Activated naive CD8-positive, alpha-beta T cell treated with anti-CD3 and anti-CD28 coated beads for 36 hours (primary cell): ENCODE measurements around the gene TRIOBP. TPM values are rescaled to one million over a fixed set of nuclear protein-coding genes. Genes with fewer than 3 reads are reported as not detected.
A peak's percentile ranks its signal among the peaks of the same experiment; 100 is the strongest.
"Not testable (repeated sequence)": the region's sequence is repeated elsewhere in the genome, so short reads cannot be mapped to it uniquely, and the experiment has no call there.

ENCODE experiments used
- DNase-seq: peaks from one replicate; pipeline ENCODE4 v3.0.0; 2021
- H3K27ac Mint-ChIP-seq: one replicate; pipeline ENCODE4 v1.8.0; 2022; ENCODE audit warnings: mild to moderate bottlenecking, moderate library complexity, mixed read lengths
- H3K27me3 Mint-ChIP-seq: one replicate; pipeline ENCODE4 v1.8.0; 2022; ENCODE audit warnings: mild to moderate bottlenecking, mixed read lengths
- H3K36me3 Mint-ChIP-seq: one replicate; pipeline ENCODE4 v1.8.0; 2021; ENCODE audit warnings: mild to moderate bottlenecking, mixed read lengths
- H3K4me1 Mint-ChIP-seq: one replicate; pipeline ENCODE4 v1.8.0; 2021; ENCODE audit warnings: mixed read lengths
- H3K4me3 Mint-ChIP-seq: one replicate; pipeline ENCODE4 v1.8.0; 2022; ENCODE audit warnings: mild to moderate bottlenecking, moderate library complexity, mixed read lengths
- H3K9me3 Mint-ChIP-seq: one replicate; pipeline ENCODE4 v1.8.0; 2022; ENCODE audit warnings: mixed read lengths
- total RNA-seq, 2 experiments: library from RNA; stranded (reverse); gene quantifications; one replicate each; pipeline ENCODE4 v1.2.3, GENCODE V29; 2021

TRIOBP gene
- total RNA-seq, 2 experiments from 2014 or later, result 19.7 to 20.8 TPM

DNA sequence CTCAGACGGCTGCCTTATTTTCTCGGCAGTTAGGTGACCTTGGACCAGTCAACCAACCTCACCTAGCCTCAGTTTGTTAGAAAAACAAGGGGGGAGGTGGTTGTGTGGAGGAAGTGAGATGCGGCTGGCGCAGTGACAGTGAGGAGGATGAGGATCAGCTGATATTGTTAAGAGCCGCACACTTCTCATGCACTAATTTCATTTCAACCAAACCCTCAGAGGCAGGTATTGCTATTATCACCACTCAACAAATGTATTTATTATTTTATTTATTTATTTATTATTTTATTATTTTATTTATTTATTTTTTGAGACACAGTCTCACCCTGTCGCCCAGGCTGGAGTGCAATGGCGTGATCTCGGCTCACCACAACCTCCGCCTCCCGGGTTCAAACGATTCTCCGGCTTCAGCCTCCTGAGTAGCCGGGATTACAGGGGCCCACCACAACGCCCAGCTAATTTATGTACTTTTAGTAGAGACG is 19.3 kb upstream of the TRIOBP start:
- H3K36me3 Mint-ChIP-seq, result peaks cover 2% of the 10 kb centered on the region
- H3K27me3 Mint-ChIP-seq, result no peaks in the 10 kb centered on the region
- peaks cover 51% of the 10 kb centered on the region for H3K4me1 Mint-ChIP-seq
- no peaks in the 10 kb centered on the region for H3K9me3 Mint-ChIP-seq
- H3K4me3 Mint-ChIP-seq, result peak overlapping the region; percentile 87
- peak overlapping the region; percentile 95 for H3K27ac Mint-ChIP-seq
- DNase-seq, result no peak

DNA sequence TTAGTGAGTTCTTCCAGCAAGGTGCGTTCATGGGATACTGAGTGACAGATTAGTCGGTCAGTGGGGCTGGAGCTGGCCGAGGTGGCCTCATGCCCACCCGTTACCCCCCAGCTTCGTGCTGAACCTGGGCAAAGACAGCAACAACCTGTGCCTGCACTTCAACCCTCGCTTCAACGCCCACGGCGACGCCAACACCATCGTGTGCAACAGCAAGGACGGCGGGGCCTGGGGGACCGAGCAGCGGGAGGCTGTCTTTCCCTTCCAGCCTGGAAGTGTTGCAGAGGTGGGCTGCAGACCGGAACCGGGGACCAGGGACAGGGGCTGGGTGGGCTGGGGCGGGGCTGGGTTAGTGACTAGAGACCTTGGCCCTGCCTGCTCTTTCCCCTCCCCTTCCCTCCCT is 18.5 kb upstream of the TRIOBP start:
- H3K4me3 Mint-ChIP-seq, result no peak overlapping the region
- no peaks in the 10 kb centered on the region for H3K9me3 Mint-ChIP-seq
- peaks cover 2% of the 10 kb centered on the region for H3K36me3 Mint-ChIP-seq
- no peak for DNase-seq
- peaks cover 43% of the 10 kb centered on the region for H3K4me1 Mint-ChIP-seq
- H3K27ac Mint-ChIP-seq, result peak overlapping the region; percentile 79
- H3K27me3 Mint-ChIP-seq, result no peaks in the 10 kb centered on the region

DNA sequence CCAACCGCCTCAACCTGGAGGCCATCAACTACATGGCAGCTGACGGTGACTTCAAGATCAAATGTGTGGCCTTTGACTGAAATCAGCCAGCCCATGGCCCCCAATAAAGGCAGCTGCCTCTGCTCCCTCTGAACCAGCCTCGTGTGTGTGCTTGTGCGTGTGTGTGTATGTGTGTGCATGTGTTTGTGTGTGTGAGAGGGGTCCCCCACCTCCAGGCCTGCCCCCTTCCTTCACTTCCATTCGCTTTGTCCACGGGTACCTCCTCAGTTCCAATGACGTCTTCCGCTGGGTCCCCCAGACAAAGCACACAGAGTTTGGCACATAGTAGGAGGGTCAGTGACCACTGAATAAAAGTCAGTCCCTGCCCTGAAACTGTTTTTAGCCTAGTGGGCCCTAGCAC is 17.2 kb upstream of the TRIOBP start:
- no peak for DNase-seq
- H3K36me3 Mint-ChIP-seq, result peaks cover 2% of the 10 kb centered on the region
- H3K27ac Mint-ChIP-seq, result peak overlapping the region; percentile 47
- no peaks in the 10 kb centered on the region for H3K27me3 Mint-ChIP-seq
- H3K9me3 Mint-ChIP-seq, result no peaks in the 10 kb centered on the region
- H3K4me3 Mint-ChIP-seq, result no peak overlapping the region
- peaks cover 35% of the 10 kb centered on the region for H3K4me1 Mint-ChIP-seq

DNA sequence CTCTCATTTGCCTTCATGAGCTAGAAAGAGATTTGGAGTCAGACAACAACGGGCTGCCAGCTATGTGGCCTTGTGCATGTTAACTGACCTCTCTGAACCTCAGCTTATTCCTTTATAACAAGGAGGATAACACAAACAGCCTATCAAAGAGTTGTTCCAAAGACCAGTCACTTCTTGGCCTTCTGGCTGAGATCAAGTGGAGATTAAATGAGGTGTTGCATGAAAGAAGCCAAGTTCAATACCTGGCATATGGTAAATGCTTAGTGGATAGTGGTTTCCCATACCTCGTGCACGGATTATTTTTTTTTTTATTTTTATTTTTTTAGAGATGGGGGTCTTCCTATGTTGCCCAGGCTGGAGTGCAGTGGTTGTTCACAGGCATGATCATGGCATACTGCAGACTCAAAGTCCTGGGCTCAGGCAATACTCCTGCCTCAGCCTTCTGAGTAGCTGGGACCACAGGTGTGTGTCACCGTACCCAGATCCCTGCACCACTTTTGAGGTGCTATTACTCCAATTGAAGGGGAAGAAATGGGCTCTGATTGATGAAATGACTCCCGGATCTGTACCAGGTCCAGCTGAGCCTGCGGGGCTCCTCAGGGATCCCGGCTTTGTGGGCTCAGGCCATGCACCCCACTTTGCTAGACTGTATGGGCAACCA is 16.5 kb upstream of the TRIOBP start:
- H3K36me3 Mint-ChIP-seq, result peaks cover 2% of the 10 kb centered on the region
- DNase-seq, result no peak
- H3K27ac Mint-ChIP-seq, result peak overlapping the region; percentile 47
- H3K27me3 Mint-ChIP-seq, result no peaks in the 10 kb centered on the region
- no peaks in the 10 kb centered on the region for H3K9me3 Mint-ChIP-seq
- peaks cover 30% of the 10 kb centered on the region for H3K4me1 Mint-ChIP-seq
- H3K4me3 Mint-ChIP-seq, result no peak overlapping the region

DNA sequence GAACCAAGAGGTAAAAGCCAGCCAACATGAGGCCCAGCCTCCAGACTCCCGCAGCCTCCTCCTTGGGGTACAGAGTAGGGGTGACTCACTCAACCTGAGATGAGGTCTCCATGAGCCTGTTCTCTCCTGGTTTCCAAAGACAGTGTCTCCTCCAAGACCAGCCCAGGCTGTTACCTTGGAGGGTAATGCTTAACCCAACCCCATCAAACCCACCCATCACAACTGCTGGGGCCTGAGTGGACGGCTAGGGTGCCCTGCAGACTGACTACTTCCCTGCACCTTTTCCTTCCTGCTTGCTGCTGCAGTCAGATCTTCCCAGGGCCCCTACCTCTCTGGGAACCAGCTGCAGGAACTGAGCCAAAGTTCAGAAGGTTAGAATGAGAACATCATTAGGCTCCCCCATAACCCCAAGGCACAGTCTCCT is 15.8 kb upstream of the TRIOBP start:
- peaks cover 2% of the 10 kb centered on the region for H3K36me3 Mint-ChIP-seq
- H3K27ac Mint-ChIP-seq, result no peak overlapping the region
- H3K9me3 Mint-ChIP-seq, result no peaks in the 10 kb centered on the region
- H3K4me3 Mint-ChIP-seq, result no peak overlapping the region
- no peak for DNase-seq
- peaks cover 25% of the 10 kb centered on the region for H3K4me1 Mint-ChIP-seq
- H3K27me3 Mint-ChIP-seq, result no peaks in the 10 kb centered on the region

DNA sequence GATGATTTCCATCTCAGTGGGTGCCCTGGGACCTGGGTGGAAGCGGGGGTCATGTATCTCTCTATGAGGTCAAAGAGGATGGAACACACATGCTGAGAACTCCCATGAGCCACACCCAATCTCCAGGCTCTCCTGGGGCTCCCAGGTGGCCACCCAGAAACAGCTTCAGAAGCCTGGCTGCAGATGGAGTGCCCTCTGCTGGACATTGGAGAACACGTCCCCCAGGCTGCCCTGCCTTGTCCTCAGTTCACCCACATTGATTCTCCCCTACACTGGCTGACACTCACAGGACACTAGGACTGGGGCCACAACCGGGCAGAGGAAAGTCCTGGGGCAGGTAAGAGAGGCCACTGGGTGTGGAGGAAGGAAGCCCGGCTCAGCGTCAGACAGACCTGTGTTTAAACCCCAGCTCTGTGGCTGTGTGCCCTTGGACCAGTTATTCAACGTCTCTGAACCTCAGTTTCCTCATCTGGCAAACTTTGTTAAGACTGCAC is 15.2 kb upstream of the TRIOBP start:
- no peaks in the 10 kb centered on the region for H3K27me3 Mint-ChIP-seq
- no peak overlapping the region for H3K4me3 Mint-ChIP-seq
- H3K9me3 Mint-ChIP-seq, result no peaks in the 10 kb centered on the region
- peaks cover 24% of the 10 kb centered on the region for H3K4me1 Mint-ChIP-seq
- H3K27ac Mint-ChIP-seq, result no peak overlapping the region
- DNase-seq, result peak; percentile 75
- H3K36me3 Mint-ChIP-seq, result peaks cover 3% of the 10 kb centered on the region

DNA sequence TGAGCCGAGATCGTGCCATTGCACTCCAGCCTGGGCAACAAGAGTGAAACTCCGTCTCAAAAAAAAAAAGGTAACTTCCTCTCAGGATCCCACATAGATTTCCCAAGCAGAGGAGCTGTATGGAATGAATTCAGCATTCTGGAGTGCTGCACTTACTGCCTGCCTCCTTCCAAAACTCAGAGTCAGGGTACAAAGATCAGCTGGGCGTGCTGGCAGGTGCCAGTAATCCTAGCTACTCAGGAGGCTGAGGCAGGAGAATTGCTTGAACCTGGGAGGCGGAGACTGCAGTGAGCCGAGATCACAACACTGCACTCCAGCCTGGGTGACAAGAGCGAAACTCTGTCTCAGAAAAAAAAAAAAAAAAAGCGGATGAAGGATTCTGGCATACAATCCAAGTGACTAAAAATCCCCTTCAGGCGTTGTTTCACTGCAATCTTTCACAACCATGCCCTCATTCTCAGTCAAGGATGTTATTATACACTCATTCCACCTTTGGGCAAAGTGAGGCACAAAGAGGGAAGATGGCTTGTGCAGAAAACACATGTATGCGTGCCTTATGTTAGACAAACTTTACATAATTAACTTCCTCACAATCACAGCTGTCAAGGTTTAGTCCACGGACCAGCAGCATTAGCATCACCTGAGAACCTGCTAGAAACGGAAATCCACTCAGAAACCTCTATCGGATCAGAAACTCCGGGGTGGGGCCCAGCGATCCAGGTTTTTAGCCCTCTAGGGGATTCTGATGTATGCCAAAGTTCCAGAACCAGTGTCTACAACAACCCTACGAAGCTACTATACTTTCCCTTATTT is 11.8 kb upstream of the TRIOBP start:
- no peak for DNase-seq
- H3K9me3 Mint-ChIP-seq, result no peaks in the 10 kb centered on the region
- H3K27ac Mint-ChIP-seq, result no peak overlapping the region
- no peak overlapping the region for H3K4me3 Mint-ChIP-seq
- H3K36me3 Mint-ChIP-seq, result peaks cover 18% of the 10 kb centered on the region
- peaks cover 27% of the 10 kb centered on the region for H3K4me1 Mint-ChIP-seq
- H3K27me3 Mint-ChIP-seq, result no peaks in the 10 kb centered on the region

DNA sequence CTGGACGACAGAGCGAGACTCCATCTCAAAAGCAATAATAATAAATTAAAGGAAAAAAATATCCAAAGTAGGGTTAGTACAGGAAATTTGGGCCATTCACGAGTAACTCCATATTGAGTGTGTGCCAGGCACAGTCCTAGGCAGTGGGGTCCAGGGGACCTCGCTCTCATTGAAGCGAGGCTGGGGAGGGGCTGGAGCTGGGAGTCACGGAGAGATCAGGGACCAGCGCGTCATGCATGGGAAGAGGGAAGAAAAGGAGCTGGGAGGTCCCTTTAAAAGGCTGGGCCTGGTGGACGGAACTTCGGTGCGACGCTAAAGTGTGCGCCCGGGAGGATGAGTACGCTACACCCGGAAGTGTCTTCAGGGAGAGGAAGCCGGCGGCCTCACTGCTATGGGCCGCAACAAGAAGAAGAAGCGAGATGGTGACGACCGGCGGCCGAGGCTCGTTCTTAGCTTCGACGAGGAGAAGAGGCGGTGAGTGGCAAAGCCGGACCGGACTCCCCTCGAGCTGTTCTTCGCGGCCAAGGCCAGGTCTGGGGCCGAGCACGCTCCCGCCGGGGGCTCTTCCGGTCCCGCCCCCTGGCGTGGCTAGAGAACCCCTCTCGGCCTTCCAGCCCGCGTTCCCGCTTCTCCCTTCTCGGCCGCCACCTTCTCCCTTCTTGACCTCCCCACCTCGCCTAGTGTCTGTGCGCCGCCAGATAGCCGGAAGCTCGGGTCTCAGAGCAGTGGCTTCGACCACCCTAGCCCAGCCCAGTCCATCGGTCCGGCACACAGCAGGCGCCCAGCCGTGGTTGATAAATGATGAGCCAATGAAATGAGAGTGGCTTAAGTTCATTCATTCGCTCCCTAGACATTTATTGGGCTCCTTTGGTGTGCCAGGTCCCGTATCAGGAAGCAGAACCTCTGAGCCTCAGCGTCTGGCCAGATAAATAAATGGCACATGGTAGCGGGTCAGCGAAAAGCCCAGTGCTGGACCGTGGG is 10.6 kb upstream of the TRIOBP start, which contains the start of gene NOL12:
Gene NOL12, plus strand, starts transcription at position 342 of the 981 bp plus-strand sequence. Its CDS starts 50 bp downstream, at position 392.
- peak; percentile 77 for DNase-seq
- Mint-ChIP-seq H3K36me3 (peaks cover 22% of the 10 kb centered on the region), H3K27ac (peak within 1 kb of the TSS; percentile 92), H3K4me1 (peaks cover 23% of the 10 kb centered on the region), H3K9me3 (no peaks in the 10 kb centered on the region), H3K4me3 (peak within 1 kb of the TSS; percentile 97), H3K27me3 (no peaks in the 10 kb centered on the region)

DNA sequence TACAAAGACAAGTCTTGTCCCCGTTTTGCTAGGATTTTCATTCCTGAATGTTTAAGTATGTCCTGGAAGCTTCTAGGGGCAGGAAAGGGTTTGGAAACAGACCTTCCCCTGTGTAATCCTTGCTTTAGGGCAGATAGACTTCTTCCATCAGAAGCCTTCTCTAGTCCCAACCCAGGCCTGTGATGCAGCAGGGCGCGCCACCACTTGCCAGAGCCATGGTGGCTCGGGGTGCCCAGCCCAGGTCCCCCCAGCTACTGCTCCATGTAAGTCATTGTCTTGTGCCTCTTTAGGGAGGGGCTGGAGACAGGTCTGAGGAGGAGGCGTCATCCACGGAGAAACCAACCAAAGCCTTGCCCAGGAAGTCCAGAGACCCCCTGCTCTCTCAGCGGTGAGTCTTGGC is 6.4 kb upstream of the TRIOBP start:
- Mint-ChIP-seq H3K9me3 (no peaks in the 10 kb centered on the region), H3K4me1 (peaks cover 18% of the 10 kb centered on the region), H3K36me3 (peaks cover 35% of the 10 kb centered on the region), H3K27me3 (no peaks in the 10 kb centered on the region), H3K4me3 (no peak overlapping the region), H3K27ac (no peak overlapping the region)
- no peak for DNase-seq

DNA sequence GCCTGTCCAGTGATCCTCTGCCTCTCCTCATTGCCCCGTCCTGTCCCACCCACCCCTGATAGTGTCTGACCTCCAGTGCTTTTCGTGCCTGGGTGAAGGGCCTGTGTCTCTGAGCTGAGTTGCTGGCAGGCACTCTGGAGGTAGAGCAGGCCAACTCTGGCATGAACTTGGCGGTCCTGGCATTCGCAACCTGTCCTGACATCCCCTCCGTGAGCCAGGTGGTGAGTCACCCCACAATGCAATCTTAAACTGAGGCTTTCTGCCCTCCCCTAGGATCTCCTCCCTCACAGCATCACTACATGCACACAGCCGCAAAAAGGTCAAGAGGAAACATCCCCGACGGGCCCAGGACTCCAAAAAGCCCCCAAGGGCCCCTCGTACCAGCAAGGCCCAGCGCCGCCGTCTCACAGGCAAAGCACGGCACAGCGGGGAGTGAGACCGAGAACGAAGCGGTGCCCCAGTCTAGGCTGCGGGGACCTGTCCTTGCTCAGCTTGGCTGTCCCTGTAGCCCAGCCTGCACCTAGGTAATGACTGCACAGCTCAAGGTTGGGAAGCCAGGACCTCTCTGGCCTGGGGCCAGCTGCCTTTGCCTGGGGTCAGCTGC is 5.8 kb upstream of the TRIOBP start:
- no peak for DNase-seq
- Mint-ChIP-seq H3K36me3 (peaks cover 35% of the 10 kb centered on the region), H3K4me3 (no peak overlapping the region), H3K9me3 (no peaks in the 10 kb centered on the region), H3K27ac (no peak overlapping the region), H3K4me1 (peaks cover 21% of the 10 kb centered on the region), H3K27me3 (no peaks in the 10 kb centered on the region)

DNA sequence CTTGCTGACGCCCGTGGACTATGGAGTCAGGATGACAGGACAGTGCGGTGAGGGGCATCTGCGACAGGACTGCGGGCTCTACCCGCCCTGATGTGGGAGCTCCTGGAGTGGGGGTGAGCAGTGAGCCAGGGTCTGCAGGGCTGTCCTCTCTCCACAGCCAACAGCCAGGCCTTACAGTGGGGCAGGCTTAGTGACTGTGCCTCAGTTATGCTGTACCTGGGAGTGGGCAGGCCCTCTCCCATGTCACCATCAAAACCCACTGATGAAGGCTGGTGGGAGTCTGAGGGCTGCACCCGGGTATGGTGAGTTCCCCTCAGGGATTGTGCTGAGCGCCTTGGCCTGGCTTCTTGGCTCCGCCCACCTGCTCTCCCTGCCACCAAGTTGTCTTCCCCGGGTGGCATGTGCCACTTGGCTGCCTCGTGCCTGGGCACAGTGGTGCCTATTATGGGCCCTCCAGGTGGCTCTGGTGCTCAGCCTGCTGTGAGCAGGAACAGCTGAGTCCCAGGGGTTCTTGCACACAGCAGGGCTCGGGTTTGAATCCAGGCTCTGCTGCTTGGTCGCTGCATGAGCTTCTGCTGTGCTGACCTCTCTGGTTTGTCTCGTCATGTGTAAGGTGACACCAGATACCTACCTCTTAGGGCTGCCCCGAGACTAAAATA is 4.1 kb upstream of the TRIOBP start:
- DNase-seq, result no peak
- no peak overlapping the region for H3K27ac Mint-ChIP-seq
- no peaks in the 10 kb centered on the region for H3K9me3 Mint-ChIP-seq
- H3K4me1 Mint-ChIP-seq, result peaks cover 20% of the 10 kb centered on the region
- H3K27me3 Mint-ChIP-seq, result no peaks in the 10 kb centered on the region
- peaks cover 26% of the 10 kb centered on the region for H3K36me3 Mint-ChIP-seq
- H3K4me3 Mint-ChIP-seq, result no peak overlapping the region

DNA sequence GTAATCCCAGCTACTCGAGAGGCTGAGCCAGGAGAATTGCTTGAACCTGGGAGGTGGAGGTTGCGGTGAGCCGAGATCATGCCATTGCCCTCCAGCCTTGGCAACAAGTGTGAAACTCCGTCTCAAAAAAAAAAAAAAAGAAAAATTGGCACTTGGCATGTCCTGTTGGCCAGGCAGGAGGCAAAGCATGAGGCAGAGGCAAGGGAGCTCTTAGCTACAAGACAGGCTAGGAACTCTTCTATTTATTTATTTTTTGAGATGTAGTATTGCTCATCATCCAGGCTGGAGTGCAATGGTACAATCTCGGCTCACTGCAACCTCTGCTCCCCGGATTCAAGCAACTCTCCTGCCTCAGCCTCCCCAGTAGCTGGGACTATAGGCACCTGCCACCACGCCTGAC is 2.7 kb upstream of the TRIOBP start:
- DNase-seq, H3K9me3 Mint-ChIP-seq, H3K27me3 Mint-ChIP-seq, H3K4me3 Mint-ChIP-seq, H3K27ac Mint-ChIP-seq: not testable (repeated sequence)
- Mint-ChIP-seq H3K36me3 (peaks cover 17% of the 10 kb centered on the region), H3K4me1 (peaks cover 12% of the 10 kb centered on the region)

DNA sequence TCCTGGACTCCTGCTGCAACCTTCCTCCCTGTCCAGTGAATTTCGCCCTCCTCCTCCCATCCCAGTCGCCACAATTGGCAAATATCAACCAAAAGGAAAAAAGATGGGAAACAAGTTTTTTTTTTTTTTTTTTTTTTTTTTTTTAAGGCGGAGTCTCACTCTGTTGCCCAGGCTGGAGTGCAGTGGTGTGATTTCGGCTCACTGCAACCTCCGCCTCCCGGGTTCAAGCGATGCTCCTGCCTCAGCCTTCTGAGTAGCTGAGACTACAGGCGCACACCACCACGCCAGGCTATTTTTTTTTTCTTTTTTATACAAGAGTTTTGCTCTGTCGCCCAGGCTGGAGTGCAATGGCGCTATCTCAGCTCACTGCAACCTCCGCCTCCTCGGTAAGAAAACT is 590 bp upstream of the TRIOBP start:
- not testable (repeated sequence) for H3K27me3 Mint-ChIP-seq, H3K9me3 Mint-ChIP-seq, DNase-seq, H3K27ac Mint-ChIP-seq
- peak overlapping the region; percentile 50 for H3K4me3 Mint-ChIP-seq
- H3K4me1 Mint-ChIP-seq, result peaks cover 12% of the 10 kb centered on the region
- peaks cover 13% of the 10 kb centered on the region for H3K36me3 Mint-ChIP-seq

DNA sequence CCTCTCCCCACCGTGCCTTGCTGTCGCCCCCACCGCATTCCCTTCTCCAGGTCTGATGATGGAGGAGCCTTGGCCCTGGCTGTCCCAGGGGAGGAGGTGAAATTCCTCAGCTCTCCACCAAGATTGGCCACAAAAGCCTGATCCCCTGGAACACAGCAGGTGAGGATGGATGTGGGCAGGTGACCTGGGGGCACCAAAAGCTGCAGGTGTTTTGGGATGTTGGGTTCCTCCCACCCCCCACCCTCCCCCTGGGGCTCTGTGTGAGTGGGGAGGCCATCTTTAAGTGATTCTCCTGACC is 639 bp downstream of the TRIOBP start:
- H3K27me3 Mint-ChIP-seq, result no peaks in the 10 kb centered on the region
- no peaks in the 10 kb centered on the region for H3K9me3 Mint-ChIP-seq
- H3K27ac Mint-ChIP-seq, result no peak overlapping the region
- no peak overlapping the region for H3K4me3 Mint-ChIP-seq
- H3K4me1 Mint-ChIP-seq, result peaks cover 12% of the 10 kb centered on the region
- DNase-seq, result no peak
- peaks cover 10% of the 10 kb centered on the region for H3K36me3 Mint-ChIP-seq
